HCT116 (cell line): ENCODE data around the gene TMIGD2. TPM values are rescaled to one million over a fixed set of nuclear protein-coding genes. Genes with fewer than 3 reads are reported as not detected.
"Not testable (repeated sequence)": the region's sequence is repeated elsewhere in the genome, so short reads cannot be mapped to it uniquely, and the experiment has no call there.

ENCODE experiments used
- ATAC-seq: fragments of 200-7000 bp; cut with Tn5 transposase; 2 replicates; pipeline ENCODE4 v1.9.1; 2020; ENCODE audit warnings: mild to moderate bottlenecking, moderate library complexity
- BruUV-seq: library from RNA; stranded (reverse); fragments of 400-500 nt; replicated peaks from 2 replicates; lab custom pipeline; 2021; lab: Mats Ljungman, UMichigan
- CTCF ChIA-PET: fragments of 300-600 bp; sonication (Branson Sonifier 250); formaldehyde crosslinking; loops from one replicate; lab custom pipeline; 2021; ENCODE audit warnings: antibody characterized with exemption; lab: Charles Lee
- POLR2A ChIA-PET: fragments of 300-600, 350-600 bp; sonication (Branson Sonifier 250); formaldehyde crosslinking; loops from one replicate; lab custom pipeline; 2021; ENCODE audit warnings: antibody characterized with exemption; lab: Charles Lee
- RAD21 ChIA-PET, 2 experiments: fragments of 300-600 bp; sonication (Branson Sonifier 250); formaldehyde crosslinking; loops; one replicate each; lab custom pipeline; 2023; ENCODE audit warnings: low total read pairs in 2 of 2; ENCODE audit not compliant: uncharacterized antibody in 2 of 2, unreplicated experiment in 2 of 2, low non-redundant PET in 1 of 2; lab: Charles Lee
- DNase-seq: peaks from one replicate; pipeline ENCODE4 v3.0.0-alpha.2; 2010; ENCODE audit warnings: low read depth, low spot score
- H2AFZ ChIP-seq: fragments of 200-600 bp; shearing (Covaris generic), sonication (generic); 2 replicates; pipeline ENCODE4 v1.6.1; 2017; ENCODE audit warnings: low read depth, mixed run types, mixed read lengths, antibody characterized with exemption, low read length; ENCODE audit not compliant: poor library complexity, severe bottlenecking
- H3K27ac ChIP-seq: 2 replicates; pipeline ENCODE4 v1.5.1; 2012; ENCODE audit warnings: low read depth, low read length
- H3K27me3 ChIP-seq: fragments of 200-600 bp; sonication (generic); 2 replicates; pipeline ENCODE4 v1.6.1; 2016; ENCODE audit warnings: mixed run types, low read length, mixed read lengths; ENCODE audit not compliant: insufficient read depth
- H3K36me3 ChIP-seq, 2 experiments: fragments of 200-500 bp in 1 of 2; fragments of 200-600 bp in 1 of 2; sonication (Bioruptor generic) in 1 of 2; sonication (generic) in 1 of 2; 2 replicates each; pipeline versions ENCODE4 v1.5.1 to v1.6.1; 2014 to 2016; ENCODE audit warnings: low read length in 2 of 2, inconsistent platforms in 1 of 2, mixed read lengths in 1 of 2, mixed run types in 1 of 2; ENCODE audit not compliant: insufficient read depth in 2 of 2, control insufficient read depth in 1 of 2
- H3K4me1 ChIP-seq, 2 experiments: fragments of 200-600 bp in 1 of 2; sonication (generic) in 1 of 2; 2 replicates each; pipeline versions ENCODE4 v1.5.1 to v1.6.1; 2012 to 2017; ENCODE audit warnings: low read length in 2 of 2, inconsistent platforms in 1 of 2, mild to moderate bottlenecking in 1 of 2, mixed read lengths in 1 of 2, mixed run types in 1 of 2, moderate library complexity in 1 of 2; ENCODE audit not compliant: insufficient read depth in 2 of 2, control insufficient read depth in 1 of 2
- H3K4me2 ChIP-seq: fragments of 200-600 bp; sonication (generic); 2 replicates; pipeline ENCODE4 v1.6.1; 2017; ENCODE audit warnings: mixed run types, low read length, mixed read lengths
- H3K4me3 ChIP-seq, 2 experiments: fragments of 200-600 bp in 1 of 2; sonication (generic) in 1 of 2; replicated peaks in 1 of 2; 2 replicates each; pipeline ENCODE4 v1.5.1; 2011 to 2016; ENCODE audit warnings: low read length in 2 of 2, control low read depth in 1 of 2, low read depth in 1 of 2, mild to moderate bottlenecking in 1 of 2, mixed read lengths in 1 of 2, mixed run types in 1 of 2
- H3K79me2 ChIP-seq: fragments of 200-600 bp; sonication (generic); 2 replicates; pipeline ENCODE4 v1.6.1; 2017; ENCODE audit warnings: mild to moderate bottlenecking, mixed run types, low read length, moderate library complexity, mixed read lengths; ENCODE audit not compliant: insufficient read depth
- H3K9ac ChIP-seq: fragments of 200-600 bp; sonication (generic); 2 replicates; pipeline ENCODE4 v1.6.1; 2016; ENCODE audit warnings: low read length, mixed read lengths
- H3K9me2 ChIP-seq: fragments of 200-600 bp; sonication (generic), shearing (Covaris generic); 2 replicates; pipeline ENCODE4 v1.6.1; 2017; ENCODE audit warnings: mixed run types, mild to moderate bottlenecking, moderate library complexity; ENCODE audit not compliant: insufficient read depth
- H3K9me3 ChIP-seq, 2 experiments: fragments of 200-500 bp in 1 of 2; fragments of 200-600 bp in 1 of 2; sonication (Bioruptor generic) in 1 of 2; sonication (generic) in 1 of 2; 2 replicates each; pipeline ENCODE4 v1.6.1; 2014 to 2017; ENCODE audit warnings: low read length in 2 of 2, mixed read lengths in 2 of 2, inconsistent platforms in 1 of 2, low read depth in 1 of 2, mild to moderate bottlenecking in 1 of 2, mixed run types in 1 of 2, moderate library complexity in 1 of 2; ENCODE audit not compliant: control insufficient read depth in 1 of 2, insufficient read depth in 1 of 2
- H4K20me1 ChIP-seq: fragments of 200-600 bp; sonication (generic), shearing (Covaris generic); 2 replicates; pipeline ENCODE4 v1.6.1; 2017; ENCODE audit warnings: mixed run types, mild to moderate bottlenecking, moderate library complexity; ENCODE audit not compliant: insufficient read depth
- ELF1 ChIP-seq: IDR thresholded peaks from 2 replicates; pipeline ENCODE4 v1.6.1; 2012; ENCODE audit warnings: low read depth, borderline replicate concordance
- EZH2 ChIP-seq: fragments of 200-600 bp; sonication (generic); IDR thresholded peaks from 2 replicates; pipeline ENCODE4 v1.6.1; 2017; ENCODE audit warnings: antibody characterized with exemption, mixed run types
- POLR2A ChIP-seq: IDR thresholded peaks from 2 replicates; pipeline ENCODE4 v1.7.0; 2011; ENCODE audit warnings: borderline replicate concordance; ENCODE audit not compliant: insufficient read depth, insufficient read length; ENCODE audit errors: extremely low read depth
- SRF ChIP-seq: IDR thresholded peaks from 2 replicates; pipeline ENCODE4 v1.6.1; 2012; ENCODE audit warnings: low read depth
- TCF7L2 ChIP-seq: IDR thresholded peaks from 2 replicates; pipeline ENCODE4 v1.7.0; 2011; ENCODE audit warnings: borderline replicate concordance, inconsistent platforms; ENCODE audit not compliant: insufficient read depth, insufficient read length; ENCODE audit errors: extremely low read depth
- ZFX ChIP-seq: fragments of 450-650 bp; IDR thresholded peaks from 2 replicates; pipeline ENCODE4 v1.6.1; 2017
- intact Hi-C: fragments of 100-400 bp; cut with micrococcal nuclease; formaldehyde crosslinking; loops from 2 replicates; pipeline ENCODE4 v1.10.0; 2022
- total RNA-seq: library from RNA; stranded (reverse); gene quantifications from one replicate; pipeline ENCODE4 v1.2.1, GENCODE V29; 2021; ENCODE audit not compliant: unreplicated experiment
- TF ChIP-seq, protein P1 (sequence below), 3 experiments: fragments of 200-600 bp in 1 of 3; sonication (generic) in 1 of 3; IDR thresholded peaks in 2 of 3; conservative IDR thresholded peaks in 1 of 3; 2 replicates each; pipeline ENCODE4 v1.5.1; 2012 to 2017; ENCODE audit warnings: low read depth in 2 of 3, low read length in 2 of 3, antibody characterized with exemption in 1 of 3, borderline replicate concordance in 1 of 3, control low read depth in 1 of 3, mild to moderate bottlenecking in 1 of 3, mixed read lengths in 1 of 3, mixed run types in 1 of 3, moderate library complexity in 1 of 3; ENCODE audit not compliant: insufficient read depth in 1 of 3

The TMIGD2 gene
- total RNA-seq, 1 experiment from 2014 or later = not detected

DNA sequence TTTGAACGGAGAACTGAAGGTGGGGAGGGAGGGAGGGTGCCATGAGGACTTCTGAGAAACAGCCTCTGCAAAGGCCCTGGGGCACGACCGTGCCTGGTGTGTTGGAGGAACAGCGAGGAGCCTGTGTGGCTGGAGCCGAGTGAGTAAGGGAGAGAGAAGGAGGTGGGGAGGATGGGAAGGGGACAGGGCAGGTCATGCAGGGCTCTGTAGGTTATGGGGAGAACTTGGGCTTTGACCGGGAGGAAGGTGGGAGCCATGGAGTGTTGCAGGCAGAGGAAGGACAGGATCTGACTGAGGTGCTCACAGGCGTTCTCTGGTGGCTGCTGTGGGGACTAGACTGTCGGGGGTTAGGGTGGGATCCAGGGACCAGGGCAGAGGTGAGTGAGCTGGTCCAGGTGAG is 47.9 kb upstream of the TMIGD2 start:
- no peaks in the 10 kb centered on the region for H4K20me1 ChIP-seq
- H2AFZ ChIP-seq = no peak overlapping the region
- no peak overlapping the region for H3K27ac ChIP-seq
- DNase-seq (no peak), ATAC-seq (no peak)
- H3K9ac ChIP-seq = no peak overlapping the region
- CTCF ChIA-PET = no interaction called here
- intact Hi-C loops = no loop called here
- RAD21 ChIA-PET = no interaction called here
- H3K36me3 ChIP-seq = peaks cover 3 to 9% of the 10 kb centered on the region in 2 experiments; a peak in 3 of 4 replicates
- POLR2A ChIA-PET = no interaction called here
- no peaks in the 10 kb centered on the region for H3K9me3 ChIP-seq
- no peak for TF ChIP-seq SRF
- no peak for TF ChIP-seq EZH2
- no peak for TF ChIP-seq POLR2A
- TF ChIP-seq ZFX = no peak
- no peak for TF ChIP-seq ELF1
- TF ChIP-seq TCF7L2 = no peak
- TF ChIP-seq, protein P1, sequence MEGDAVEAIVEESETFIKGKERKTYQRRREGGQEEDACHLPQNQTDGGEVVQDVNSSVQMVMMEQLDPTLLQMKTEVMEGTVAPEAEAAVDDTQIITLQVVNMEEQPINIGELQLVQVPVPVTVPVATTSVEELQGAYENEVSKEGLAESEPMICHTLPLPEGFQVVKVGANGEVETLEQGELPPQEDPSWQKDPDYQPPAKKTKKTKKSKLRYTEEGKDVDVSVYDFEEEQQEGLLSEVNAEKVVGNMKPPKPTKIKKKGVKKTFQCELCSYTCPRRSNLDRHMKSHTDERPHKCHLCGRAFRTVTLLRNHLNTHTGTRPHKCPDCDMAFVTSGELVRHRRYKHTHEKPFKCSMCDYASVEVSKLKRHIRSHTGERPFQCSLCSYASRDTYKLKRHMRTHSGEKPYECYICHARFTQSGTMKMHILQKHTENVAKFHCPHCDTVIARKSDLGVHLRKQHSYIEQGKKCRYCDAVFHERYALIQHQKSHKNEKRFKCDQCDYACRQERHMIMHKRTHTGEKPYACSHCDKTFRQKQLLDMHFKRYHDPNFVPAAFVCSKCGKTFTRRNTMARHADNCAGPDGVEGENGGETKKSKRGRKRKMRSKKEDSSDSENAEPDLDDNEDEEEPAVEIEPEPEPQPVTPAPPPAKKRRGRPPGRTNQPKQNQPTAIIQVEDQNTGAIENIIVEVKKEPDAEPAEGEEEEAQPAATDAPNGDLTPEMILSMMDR (IDR thresholded peaks at IDR 0.05 in 2 of 3, conservative IDR thresholded peaks at IDR 0.05 in 1 of 3; ENCODE audit: borderline replicate concordance in 1 of 3, insufficient read depth in 1 of 3, low read depth in 2 of 3, low read length in 2 of 3) = no peak
- no peaks in the 10 kb centered on the region for H3K27me3 ChIP-seq
- H3K4me2 ChIP-seq = no peak overlapping the region
- no peaks in the 10 kb centered on the region for H3K4me1 ChIP-seq
- H3K9me2 ChIP-seq = no peaks in the 10 kb centered on the region
- no peak overlapping the region for H3K4me3 ChIP-seq
- no TSS peak for BruUV-seq
- H3K79me2 ChIP-seq = no peaks in the 10 kb centered on the region

DNA sequence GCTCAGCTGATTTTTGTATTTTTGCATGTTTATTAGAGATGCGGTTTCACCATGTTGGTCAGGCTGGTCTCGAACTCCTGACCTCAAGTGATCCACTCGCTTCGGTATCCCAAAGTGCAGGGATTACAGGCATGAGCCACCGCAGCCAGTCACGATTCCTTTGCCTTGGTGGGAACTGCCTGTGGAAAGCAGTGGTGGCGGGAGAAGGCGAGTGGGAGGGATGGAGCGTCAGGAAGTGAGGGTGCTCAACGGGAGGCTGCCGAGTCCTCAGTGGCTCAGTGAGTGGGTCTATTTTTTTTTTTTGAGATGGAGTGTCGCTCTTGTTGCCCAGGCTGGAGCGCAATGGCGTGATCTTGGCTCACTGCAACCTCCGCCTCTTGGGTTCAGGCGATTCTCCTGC is 47.0 kb upstream of the TMIGD2 start:
- H3K9me3 ChIP-seq, H3K9me2 ChIP-seq, H3K9ac ChIP-seq, CTCF ChIA-PET, H3K79me2 ChIP-seq, H2AFZ ChIP-seq, intact Hi-C loops, H3K27ac ChIP-seq, H3K36me3 ChIP-seq, ATAC-seq, H3K4me1 ChIP-seq, H3K27me3 ChIP-seq, H3K4me2 ChIP-seq, BruUV-seq, H4K20me1 ChIP-seq, DNase-seq, H3K4me3 ChIP-seq: not testable (repeated sequence)
- RAD21 ChIA-PET = interaction anchor here in 1 of 2 experiments (0.7 kb wide), 1 partner anchor 83 kb away, joined by 3 read pairs; no protein-coding TSS in a partner anchor
- POLR2A ChIA-PET = interaction anchor here (1.7 kb wide), 1 partner anchor 10 kb away, joined by 3 read pairs; no protein-coding TSS in a partner anchor
